Measurements from ENCODE around the gene TLCD2. TPM values are rescaled to one million over a fixed set of nuclear protein-coding genes. Genes with fewer than 3 reads are reported as not detected.

The TLCD2 gene
- total and polyA plus RNA-seq, 2 experiments from 2014 or later: 0.70 to 1.4 TPM

DNA sequence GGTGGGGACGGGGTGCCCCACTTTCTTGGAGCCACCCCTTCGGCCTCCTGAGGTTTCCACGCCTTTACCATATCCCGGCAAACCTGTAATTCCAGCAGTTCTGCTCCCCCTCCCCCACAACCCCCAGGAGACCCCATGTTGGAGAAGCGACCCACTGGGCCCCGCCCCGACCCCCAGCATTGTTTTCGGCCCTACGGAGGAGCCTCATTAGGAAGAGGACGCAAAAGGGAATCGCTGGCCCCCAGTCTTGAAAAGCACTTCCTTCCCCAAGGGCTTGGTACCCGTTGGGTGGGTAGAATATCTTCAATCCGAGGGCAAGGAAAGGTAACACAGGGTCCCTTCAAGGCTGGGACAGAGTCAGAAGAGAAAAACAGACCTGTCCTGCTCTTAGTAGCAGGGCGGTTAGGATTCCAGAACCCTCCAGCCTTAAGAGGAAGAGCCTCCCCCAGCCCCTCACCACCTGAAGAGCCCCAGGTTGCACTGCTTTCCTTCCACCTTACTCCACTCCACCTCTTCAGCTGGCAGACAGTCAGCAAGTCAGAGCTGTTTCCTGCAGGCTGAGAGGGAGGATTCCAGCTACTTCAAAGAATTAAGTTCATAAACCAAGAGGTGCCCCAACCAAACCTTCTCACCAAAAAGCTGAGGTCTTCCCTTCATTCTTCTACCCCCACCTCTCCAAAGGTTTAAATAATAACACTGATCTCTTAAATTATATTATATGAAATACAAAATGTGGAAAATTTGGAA, 803 bp upstream of the TLCD2 start (continued):
- TF ChIP-seq, protein P1, sequence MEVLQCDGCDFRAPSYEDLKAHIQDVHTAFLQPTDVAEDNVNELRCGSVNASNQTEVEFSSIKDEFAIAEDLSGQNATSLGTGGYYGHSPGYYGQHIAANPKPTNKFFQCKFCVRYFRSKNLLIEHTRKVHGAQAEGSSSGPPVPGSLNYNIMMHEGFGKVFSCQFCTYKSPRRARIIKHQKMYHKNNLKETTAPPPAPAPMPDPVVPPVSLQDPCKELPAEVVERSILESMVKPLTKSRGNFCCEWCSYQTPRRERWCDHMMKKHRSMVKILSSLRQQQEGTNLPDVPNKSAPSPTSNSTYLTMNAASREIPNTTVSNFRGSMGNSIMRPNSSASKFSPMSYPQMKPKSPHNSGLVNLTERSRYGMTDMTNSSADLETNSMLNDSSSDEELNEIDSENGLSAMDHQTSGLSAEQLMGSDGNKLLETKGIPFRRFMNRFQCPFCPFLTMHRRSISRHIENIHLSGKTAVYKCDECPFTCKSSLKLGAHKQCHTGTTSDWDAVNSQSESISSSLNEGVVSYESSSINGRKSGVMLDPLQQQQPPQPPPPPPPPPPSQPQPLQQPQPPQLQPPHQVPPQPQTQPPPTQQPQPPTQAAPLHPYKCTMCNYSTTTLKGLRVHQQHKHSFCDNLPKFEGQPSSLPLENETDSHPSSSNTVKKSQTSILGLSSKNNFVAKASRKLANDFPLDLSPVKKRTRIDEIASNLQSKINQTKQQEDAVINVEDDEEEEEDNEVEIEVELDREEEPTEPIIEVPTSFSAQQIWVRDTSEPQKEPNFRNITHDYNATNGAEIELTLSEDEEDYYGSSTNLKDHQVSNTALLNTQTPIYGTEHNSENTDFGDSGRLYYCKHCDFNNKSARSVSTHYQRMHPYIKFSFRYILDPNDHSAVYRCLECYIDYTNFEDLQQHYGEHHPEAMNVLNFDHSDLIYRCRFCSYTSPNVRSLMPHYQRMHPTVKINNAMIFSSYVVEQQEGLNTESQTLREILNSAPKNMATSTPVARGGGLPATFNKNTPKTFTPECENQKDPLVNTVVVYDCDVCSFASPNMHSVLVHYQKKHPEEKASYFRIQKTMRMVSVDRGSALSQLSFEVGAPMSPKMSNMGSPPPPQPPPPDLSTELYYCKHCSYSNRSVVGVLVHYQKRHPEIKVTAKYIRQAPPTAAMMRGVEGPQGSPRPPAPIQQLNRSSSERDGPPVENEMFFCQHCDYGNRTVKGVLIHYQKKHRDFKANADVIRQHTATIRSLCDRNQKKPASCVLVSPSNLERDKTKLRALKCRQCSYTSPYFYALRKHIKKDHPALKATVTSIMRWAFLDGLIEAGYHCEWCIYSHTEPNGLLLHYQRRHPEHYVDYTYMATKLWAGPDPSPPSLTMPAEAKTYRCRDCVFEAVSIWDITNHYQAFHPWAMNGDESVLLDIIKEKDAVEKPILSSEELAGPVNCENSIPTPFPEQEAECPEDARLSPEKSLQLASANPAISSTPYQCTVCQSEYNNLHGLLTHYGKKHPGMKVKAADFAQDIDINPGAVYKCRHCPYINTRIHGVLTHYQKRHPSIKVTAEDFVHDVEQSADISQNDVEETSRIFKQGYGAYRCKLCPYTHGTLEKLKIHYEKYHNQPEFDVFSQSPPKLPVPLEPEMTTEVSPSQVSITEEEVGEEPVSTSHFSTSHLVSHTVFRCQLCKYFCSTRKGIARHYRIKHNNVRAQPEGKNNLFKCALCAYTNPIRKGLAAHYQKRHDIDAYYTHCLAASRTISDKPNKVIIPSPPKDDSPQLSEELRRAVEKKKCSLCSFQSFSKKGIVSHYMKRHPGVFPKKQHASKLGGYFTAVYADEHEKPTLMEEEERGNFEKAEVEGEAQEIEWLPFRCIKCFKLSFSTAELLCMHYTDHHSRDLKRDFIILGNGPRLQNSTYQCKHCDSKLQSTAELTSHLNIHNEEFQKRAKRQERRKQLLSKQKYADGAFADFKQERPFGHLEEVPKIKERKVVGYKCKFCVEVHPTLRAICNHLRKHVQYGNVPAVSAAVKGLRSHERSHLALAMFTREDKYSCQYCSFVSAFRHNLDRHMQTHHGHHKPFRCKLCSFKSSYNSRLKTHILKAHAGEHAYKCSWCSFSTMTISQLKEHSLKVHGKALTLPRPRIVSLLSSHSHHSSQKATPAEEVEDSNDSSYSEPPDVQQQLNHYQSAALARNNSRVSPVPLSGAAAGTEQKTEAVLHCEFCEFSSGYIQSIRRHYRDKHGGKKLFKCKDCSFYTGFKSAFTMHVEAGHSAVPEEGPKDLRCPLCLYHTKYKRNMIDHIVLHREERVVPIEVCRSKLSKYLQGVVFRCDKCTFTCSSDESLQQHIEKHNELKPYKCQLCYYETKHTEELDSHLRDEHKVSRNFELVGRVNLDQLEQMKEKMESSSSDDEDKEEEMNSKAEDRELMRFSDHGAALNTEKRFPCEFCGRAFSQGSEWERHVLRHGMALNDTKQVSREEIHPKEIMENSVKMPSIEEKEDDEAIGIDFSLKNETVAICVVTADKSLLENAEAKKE (CRISPR knock-in tag; IDR thresholded peaks at IDR 0.05): no peak
- TF ChIP-seq EZH2phosphoT487 (IDR thresholded peaks at IDR 0.05; ENCODE audit: unreplicated experiment): no peak
- no peak for TF ChIP-seq NANOG (IDR thresholded peaks at IDR 0.05; ENCODE audit: borderline replicate concordance)

DNA sequence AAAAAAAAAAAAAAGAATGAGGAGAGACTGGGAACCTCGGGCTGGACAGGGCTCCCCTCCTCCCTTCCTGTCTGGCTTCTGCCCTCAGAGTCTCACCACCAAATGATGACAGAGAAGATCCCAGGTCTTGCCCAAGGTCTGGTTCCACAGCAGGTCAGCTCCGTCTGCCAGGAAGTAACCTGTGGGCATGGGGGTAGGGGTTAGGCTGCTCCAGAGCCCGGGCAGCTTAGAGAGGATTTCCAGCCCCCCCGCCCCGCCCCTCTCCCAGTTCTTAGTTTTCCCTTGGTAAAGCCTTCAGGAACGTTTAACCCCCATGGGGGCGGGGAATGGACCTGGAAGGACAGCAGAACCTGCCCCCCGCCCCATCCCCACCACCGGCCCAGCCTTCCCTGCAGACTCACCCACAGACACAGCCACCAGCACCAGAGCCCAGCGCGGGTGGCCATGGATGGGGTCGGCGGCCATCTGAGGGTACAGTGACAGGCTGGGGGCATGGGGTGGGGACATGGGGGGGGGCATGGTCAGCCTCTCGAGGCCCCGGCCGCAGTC, 700 bp downstream of the TLCD2 start:
- Histone ChIP-seq H3K27me3 (ENCODE audit: insufficient read depth) (peaks cover 7% of the 10 kb centered on the region; the same call in 1 of the 2 replicates), H3K4me2 (peak overlapping the region; percentile 91), H4K20me1 (replicated peaks; ENCODE audit: insufficient read depth) (no peaks in the 10 kb centered on the region), H3K4me1 (ENCODE audit: insufficient read depth) (peaks cover 8% of the 10 kb centered on the region), H3K79me2 (replicated peaks; ENCODE audit: insufficient read depth) (no peaks in the 10 kb centered on the region), H3K9me2 (ENCODE audit: insufficient read depth) (no peaks in the 10 kb centered on the region), H3F3A (replicated peaks; ENCODE audit: low read depth) (no peaks in the 10 kb centered on the region; the same call in 1 of the 2 replicates), H2AFZ (no peak overlapping the region), H3K4me3 (peak overlapping the region; percentile 82), H3K36me3 (ENCODE audit: insufficient read depth) (no peaks in the 10 kb centered on the region), H3K27ac (ENCODE audit: low read depth) (no peak overlapping the region)
- Mint-ChIP-seq H3K4me1 (peaks cover 29% of the 10 kb centered on the region), H3K4me3 (peak overlapping the region; percentile 66), H3K27ac (no peak overlapping the region), H3K36me3 (ENCODE audit: low read depth) (peaks cover 14% of the 10 kb centered on the region; the same call in 2 of the 3 replicates), H3K9me3 (no peaks in the 10 kb centered on the region), H3K27me3 (ENCODE audit: insufficient read depth, low read depth, poor library complexity) (peaks cover 24% of the 10 kb centered on the region)
- DNase-seq (ENCODE audit: low spot score) (peak; percentile 35), ATAC-seq (no peak; the same call in 2 of the 3 replicates)
- TF ChIP-seq, protein P1 (CRISPR knock-in tag; IDR thresholded peaks at IDR 0.05): no peak
- TF ChIP-seq, protein P2, sequence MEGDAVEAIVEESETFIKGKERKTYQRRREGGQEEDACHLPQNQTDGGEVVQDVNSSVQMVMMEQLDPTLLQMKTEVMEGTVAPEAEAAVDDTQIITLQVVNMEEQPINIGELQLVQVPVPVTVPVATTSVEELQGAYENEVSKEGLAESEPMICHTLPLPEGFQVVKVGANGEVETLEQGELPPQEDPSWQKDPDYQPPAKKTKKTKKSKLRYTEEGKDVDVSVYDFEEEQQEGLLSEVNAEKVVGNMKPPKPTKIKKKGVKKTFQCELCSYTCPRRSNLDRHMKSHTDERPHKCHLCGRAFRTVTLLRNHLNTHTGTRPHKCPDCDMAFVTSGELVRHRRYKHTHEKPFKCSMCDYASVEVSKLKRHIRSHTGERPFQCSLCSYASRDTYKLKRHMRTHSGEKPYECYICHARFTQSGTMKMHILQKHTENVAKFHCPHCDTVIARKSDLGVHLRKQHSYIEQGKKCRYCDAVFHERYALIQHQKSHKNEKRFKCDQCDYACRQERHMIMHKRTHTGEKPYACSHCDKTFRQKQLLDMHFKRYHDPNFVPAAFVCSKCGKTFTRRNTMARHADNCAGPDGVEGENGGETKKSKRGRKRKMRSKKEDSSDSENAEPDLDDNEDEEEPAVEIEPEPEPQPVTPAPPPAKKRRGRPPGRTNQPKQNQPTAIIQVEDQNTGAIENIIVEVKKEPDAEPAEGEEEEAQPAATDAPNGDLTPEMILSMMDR (conservative IDR thresholded peaks at IDR 0.05; ENCODE audit: low read depth in 2 of 2): no peak
- no peak for TF ChIP-seq CREB1 (CRISPR knock-in tag; IDR thresholded peaks at IDR 0.05; ENCODE audit: low read depth)
- no peak for TF ChIP-seq POLR2AphosphoS5 (IDR thresholded peaks at IDR 0.05; ENCODE audit: low read depth)

Measured in GM23338 (cell line).